Activated naive CD8-positive, alpha-beta T cell treated with anti-CD3 and anti-CD28 coated beads, Interleukin-2, amount 50 U/mL, for 16 hours (primary cell): ENCODE data around the gene PADI4.

Experiments used
- DNase-seq: peaks from one replicate; pipeline ENCODE4 v3.0.0-alpha.2; 2020; ENCODE audit warnings: low read depth, low spot score

PADI4 gene

GRCh38 chr1:17281775-17282181, 26.2 kb upstream of the PADI4 start:
- DNase-seq: no peak

GRCh38 chr1:17282836-17283235, 25.2 kb upstream of the PADI4 start:
- DNase-seq: no peak

GRCh38 chr1:17286646-17287045, 21.4 kb upstream of the PADI4 start:
- DNase-seq: no peak

GRCh38 chr1:17287130-17287776, 20.7 kb upstream of the PADI4 start:
- DNase-seq: no peak

- no peak for DNase-seq
These were observed 18.3 kb upstream of the PADI4 start for GRCh38 chr1:17289721-17290120.

- no peak for DNase-seq
These were observed 17.4 kb upstream of the PADI4 start for GRCh38 chr1:17290553-17290952.

- no peak for DNase-seq
These were observed 15.5 kb upstream of the PADI4 start for GRCh38 chr1:17292299-17293160.

- no peak for DNase-seq
These were observed 14.1 kb upstream of the PADI4 start for GRCh38 chr1:17293681-17294425.

GRCh38 chr1:17295292-17295691, 12.7 kb upstream of the PADI4 start:
- no peak for DNase-seq

- DNase-seq: no peak
These were observed 11.9 kb upstream of the PADI4 start for GRCh38 chr1:17296086-17296485.

- DNase-seq: no peak
These were observed 10.0 kb upstream of the PADI4 start for GRCh38 chr1:17297991-17298390.

- no peak for DNase-seq
These were observed 6.2 kb upstream of the PADI4 start for GRCh38 chr1:17301767-17302166.

GRCh38 chr1:17304151-17304825, 3.7 kb upstream of the PADI4 start:
- DNase-seq: no peak

GRCh38 chr1:17304826-17305175, 3.2 kb upstream of the PADI4 start:
- DNase-seq: no peak

- DNase-seq: no peak
These were observed 2.4 kb upstream of the PADI4 start for GRCh38 chr1:17305576-17306095.

- DNase-seq: no peak
These were observed 1.6 kb upstream of the PADI4 start for GRCh38 chr1:17306407-17306806.

- no peak for DNase-seq
These were observed 1.1 kb upstream of the PADI4 start for GRCh38 chr1:17306921-17307320.

- DNase-seq: no peak
These were observed 668 bp upstream of the PADI4 start for GRCh38 chr1:17307329-17307728.

- DNase-seq: no peak
These were observed 596 bp downstream of the PADI4 start for GRCh38 chr1:17308593-17308992.

GRCh38 chr1:17309426-17310067, 1.6 kb downstream of the PADI4 start:
- no peak for DNase-seq

GRCh38 chr1:17310068-17310640, 2.2 kb downstream of the PADI4 start:
- no peak for DNase-seq
